AML-193 (cell line): ENCODE data around the gene GIGYF2.

Experiments
- DNase-seq, 2 experiments: peaks; one replicate each; lab custom pipeline; 2025; lab: John Stamatoyannopoulos, UW

GIGYF2 gene

GRCh38 chr2:232761301-232761907 lies 64.3 kb downstream of the GIGYF2 start:
- DNase-seq, result peak in 1 of 2 experiments; percentile 17

- no peak for DNase-seq
These were observed 70.7 kb downstream of the GIGYF2 start for GRCh38 chr2:232767866-232768265.

GRCh38 chr2:232770207-232770606 lies 73.1 kb downstream of the GIGYF2 start:
- DNase-seq, result no peak

- DNase-seq, result no peak
These were observed 74.7 kb downstream of the GIGYF2 start for GRCh38 chr2:232771870-232772269.

GRCh38 chr2:232772531-232772930 lies 75.4 kb downstream of the GIGYF2 start:
- DNase-seq, result no peak

GRCh38 chr2:232773815-232774214 lies 76.7 kb downstream of the GIGYF2 start:
- DNase-seq, result no peak

GRCh38 chr2:232776435-232776834 lies 79.3 kb downstream of the GIGYF2 start, which contains the start of gene KCNJ13:
KCNJ13 (minus strand) TSS chr2:232776565; CDS start chr2:232771362, 5,203 bp downstream.
- DNase-seq, result no peak

GRCh38 chr2:232777276-232777675 lies 80.1 kb downstream of the GIGYF2 start:
- no peak for DNase-seq

GRCh38 chr2:232779465-232779864 lies 82.3 kb downstream of the GIGYF2 start:
- no peak for DNase-seq

- DNase-seq, result no peak
These were observed 82.8 kb downstream of the GIGYF2 start for GRCh38 chr2:232779934-232780333.

GRCh38 chr2:232781765-232782164 lies 84.6 kb downstream of the GIGYF2 start:
- no peak for DNase-seq

- DNase-seq, result no peak
These were observed 86.1 kb downstream of the GIGYF2 start for GRCh38 chr2:232783278-232783677.

GRCh38 chr2:232787806-232788205 lies 90.7 kb downstream of the GIGYF2 start:
- DNase-seq, result no peak

- no peak for DNase-seq
These were observed 92.0 kb downstream of the GIGYF2 start for GRCh38 chr2:232789082-232789481.

GRCh38 chr2:232791518-232791917 lies 94.4 kb downstream of the GIGYF2 start:
- DNase-seq, result no peak

GRCh38 chr2:232793271-232793670 lies 96.1 kb downstream of the GIGYF2 start:
- DNase-seq, result no peak

- DNase-seq, result no peak
These were observed 97.8 kb downstream of the GIGYF2 start for GRCh38 chr2:232794981-232795380.

GRCh38 chr2:232795920-232796319 lies 98.8 kb downstream of the GIGYF2 start:
- no peak for DNase-seq

- DNase-seq, result no peak
These were observed 101.1 kb downstream of the GIGYF2 start for GRCh38 chr2:232798187-232798586.

GRCh38 chr2:232800166-232800565 lies 103.0 kb downstream of the GIGYF2 start:
- no peak for DNase-seq

GRCh38 chr2:232802091-232802490 lies 105.0 kb downstream of the GIGYF2 start:
- DNase-seq, result no peak

GRCh38 chr2:232809349-232810124 lies 112.4 kb downstream of the GIGYF2 start:
- no peak for DNase-seq

GRCh38 chr2:232810444-232810843 lies 113.3 kb downstream of the GIGYF2 start:
- no peak for DNase-seq

GRCh38 chr2:232815569-232815968 lies 118.4 kb downstream of the GIGYF2 start:
- no peak for DNase-seq
